Astrocyte of the hippocampus (primary cell): ENCODE measurements around the gene GPR137.
A peak's percentile ranks its signal among the peaks of the same experiment; 100 is the strongest.

ENCODE experiments used
- DNase-seq: peaks from one replicate; pipeline ENCODE4 v3.0.0; 2011; ENCODE audit warnings: low read depth, low spot score

GPR137 gene

DNA sequence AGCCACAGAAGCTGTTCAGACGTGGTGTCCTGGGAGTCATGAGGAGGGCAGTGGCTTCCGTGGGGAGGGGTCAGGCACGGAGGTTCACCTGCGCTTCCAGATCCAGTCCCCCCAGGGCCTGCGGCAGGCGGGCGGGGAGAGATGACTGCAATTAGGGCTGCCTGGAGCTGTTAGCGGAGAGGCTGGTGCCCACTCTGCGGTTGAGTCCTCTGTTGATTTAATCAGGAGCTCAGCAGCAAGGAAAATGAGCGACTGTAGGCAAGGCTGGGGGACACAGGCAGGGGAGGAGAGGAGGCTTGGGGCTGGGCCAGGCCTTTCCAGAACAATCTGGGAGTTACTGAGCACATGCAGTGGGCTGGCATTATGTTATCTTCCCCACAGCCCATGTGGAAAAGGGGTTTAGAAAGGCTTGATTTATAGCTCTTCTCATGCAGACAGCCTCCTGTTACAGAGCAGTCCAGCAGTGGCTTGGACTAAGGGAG, 21.2 kb upstream of the GPR137 start:
- no peak for DNase-seq

DNA sequence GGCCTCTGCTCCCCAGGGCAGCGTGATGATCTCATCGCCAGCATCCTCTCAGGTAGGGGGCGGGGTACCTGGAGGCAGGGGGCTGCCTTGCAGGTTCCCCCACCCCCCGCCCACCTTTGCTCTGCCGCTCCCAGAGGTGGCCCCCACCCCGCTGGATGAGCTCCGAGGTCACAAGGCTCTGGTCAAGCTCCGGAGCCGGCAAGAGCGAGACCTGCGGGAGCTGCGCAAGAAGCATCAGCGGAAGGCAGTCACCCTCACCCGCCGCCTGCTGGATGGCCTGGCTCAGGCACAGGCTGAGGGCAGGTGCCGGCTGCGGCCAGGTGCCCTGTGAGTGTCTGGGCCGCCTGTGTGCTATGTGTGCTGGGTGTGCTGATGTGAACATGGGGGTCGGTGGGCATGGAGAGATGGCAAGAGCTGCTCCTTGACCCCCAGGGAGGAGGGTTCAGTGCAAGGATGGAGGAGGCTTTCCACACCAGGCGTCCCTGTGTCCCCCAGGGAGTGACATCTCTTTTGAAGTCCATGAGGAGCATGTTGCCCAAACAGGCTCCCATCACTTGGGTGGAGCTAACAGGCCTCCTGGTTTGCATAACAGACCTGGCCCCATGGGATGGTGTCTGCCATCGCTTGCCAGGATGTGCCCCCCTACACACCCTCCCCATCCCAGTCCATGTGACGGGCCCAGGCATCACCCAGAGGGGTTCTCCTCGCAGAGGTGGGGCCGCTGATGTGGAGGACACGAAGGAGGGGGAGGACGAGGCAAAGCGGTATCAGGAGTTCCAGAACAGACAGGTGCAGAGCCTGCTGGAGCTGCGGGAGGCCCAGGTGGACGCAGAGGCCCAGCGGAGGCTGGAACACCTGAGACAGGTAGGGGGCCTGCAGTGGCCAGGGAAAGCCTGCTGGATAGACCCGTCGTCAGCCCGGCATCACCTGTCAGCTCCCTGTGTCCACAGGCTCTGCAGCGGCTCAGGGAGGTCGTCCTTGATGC, 20.2 kb upstream of the GPR137 start:
- DNase-seq: no peak

DNA sequence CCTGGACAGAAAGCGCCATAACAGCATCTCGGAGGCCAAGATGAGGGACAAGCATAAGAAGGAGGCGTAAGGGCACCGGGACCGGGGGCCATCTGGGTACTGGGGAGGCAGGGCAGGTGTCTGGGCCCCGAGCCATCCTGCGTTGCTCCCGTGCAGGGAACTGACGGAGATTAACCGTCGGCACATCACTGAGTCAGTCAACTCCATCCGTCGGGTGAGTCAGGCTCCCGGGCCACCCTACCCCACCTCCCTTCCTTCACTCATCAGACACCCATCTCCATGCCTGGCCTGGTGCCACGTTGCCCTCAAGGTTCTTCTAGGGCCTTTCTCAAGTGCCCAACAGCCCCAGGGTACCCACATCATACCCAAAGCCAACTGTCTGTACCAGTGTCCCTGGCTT, 19.3 kb upstream of the GPR137 start:
- DNase-seq: no peak

DNA sequence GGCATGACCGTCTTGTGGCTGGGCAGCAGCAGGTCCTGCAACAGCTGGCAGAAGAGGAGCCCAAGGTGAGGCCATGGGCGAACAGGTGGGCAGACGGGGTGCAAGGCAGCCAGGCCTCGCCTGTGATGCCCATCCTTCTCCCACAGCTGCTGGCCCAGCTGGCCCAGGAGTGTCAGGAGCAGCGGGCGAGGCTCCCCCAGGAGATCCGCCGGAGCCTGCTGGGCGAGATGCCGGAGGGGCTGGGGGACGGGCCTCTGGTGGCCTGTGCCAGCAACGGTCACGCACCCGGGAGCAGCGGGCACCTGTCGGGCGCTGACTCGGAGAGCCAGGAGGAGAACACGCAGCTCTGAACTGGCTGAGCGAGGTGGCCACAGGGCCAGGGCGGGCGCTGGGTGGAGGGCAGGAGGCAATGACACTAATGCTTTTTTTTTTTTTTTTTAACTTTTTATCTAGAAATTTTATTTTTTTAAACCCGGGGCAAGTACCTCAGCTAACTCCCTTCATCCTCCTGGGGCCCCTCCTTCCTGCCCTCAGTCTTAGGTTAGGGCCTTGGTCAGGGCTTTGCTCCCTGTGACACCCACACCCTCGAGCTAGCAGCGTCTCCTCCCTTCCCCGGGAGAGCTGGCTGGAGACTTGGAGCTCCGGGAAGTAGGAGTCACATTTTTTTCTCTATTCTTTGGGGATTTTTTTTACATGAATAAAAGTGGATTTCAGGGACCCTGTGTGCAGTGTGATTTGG, 18.3 kb upstream of the GPR137 start:
- DNase-seq: no peak

DNA sequence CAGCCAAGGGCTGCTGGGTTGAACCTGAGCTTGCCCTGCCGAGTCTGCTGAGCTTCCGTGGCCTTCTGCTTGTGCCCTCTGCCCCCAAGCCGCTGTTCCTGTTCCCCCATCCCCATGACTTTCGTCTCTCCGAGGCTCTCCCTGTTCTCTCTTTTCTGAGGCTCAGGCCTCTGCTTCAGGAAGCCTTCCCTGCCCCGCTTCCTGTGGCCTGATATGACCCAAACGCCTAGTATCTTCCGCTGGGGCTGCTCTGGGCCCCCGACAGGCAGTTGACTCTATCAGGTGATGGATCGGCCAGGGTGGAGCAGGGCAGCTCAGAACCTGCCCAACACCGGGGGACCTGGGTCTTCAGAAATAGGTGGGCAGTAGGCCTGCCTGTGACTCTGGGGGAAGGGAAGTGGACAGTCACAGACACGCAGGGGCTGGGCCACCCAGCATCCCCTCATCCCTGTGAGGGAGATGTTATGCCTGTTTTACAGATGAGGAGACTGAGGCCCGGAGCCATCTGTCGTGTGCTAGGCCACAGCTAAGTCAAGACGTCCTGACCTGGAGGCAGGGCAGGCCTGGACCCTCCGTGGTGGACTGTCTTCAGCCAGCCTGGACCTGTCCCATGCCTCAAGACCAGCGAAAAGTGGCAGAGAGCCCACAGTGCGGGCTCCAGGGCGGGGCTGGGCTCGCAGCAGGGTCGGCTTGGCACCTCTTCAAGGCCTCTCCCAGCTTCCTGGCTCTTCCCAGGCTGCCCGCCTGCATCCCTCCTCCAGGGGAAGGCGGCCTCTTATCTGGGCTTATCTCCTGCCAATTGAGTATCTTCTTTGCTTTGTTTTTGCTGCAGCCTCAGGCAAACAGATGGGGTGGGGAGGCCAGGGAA, 17.4 kb upstream of the GPR137 start:
- peak; percentile 74 for DNase-seq

DNA sequence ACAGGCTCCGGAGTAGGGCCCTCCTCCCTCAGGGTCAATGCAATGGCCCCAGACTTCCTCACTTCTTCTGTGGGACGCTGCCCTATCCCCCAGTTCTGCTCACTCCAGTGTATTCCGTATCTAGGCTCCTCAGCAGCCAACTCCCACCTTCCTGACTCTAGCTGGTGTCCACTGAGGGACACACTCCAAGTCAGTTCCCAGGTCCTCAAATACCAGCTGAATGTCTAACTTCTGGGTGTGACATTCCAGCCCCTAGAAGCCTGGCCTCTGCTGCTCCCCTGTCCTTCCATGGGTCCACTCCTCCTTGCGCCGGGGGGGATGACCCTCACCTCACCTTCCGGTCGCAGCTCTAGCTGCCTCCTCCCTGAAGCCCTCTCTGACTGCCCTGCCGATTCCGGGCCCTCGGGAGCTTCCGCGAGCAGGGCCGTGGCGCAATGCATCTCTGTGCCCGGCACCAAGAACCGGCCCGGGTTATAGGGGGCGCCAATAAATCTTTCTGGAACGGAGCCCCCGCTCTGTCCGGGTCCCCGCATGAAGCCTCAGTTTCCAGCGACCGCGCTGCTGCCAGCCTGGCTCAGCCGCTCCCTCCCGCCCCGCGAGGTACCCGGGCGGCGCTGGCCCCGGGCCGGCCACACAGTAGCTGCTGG, 16.6 kb upstream of the GPR137 start:
- DNase-seq: peak; percentile 58

DNA sequence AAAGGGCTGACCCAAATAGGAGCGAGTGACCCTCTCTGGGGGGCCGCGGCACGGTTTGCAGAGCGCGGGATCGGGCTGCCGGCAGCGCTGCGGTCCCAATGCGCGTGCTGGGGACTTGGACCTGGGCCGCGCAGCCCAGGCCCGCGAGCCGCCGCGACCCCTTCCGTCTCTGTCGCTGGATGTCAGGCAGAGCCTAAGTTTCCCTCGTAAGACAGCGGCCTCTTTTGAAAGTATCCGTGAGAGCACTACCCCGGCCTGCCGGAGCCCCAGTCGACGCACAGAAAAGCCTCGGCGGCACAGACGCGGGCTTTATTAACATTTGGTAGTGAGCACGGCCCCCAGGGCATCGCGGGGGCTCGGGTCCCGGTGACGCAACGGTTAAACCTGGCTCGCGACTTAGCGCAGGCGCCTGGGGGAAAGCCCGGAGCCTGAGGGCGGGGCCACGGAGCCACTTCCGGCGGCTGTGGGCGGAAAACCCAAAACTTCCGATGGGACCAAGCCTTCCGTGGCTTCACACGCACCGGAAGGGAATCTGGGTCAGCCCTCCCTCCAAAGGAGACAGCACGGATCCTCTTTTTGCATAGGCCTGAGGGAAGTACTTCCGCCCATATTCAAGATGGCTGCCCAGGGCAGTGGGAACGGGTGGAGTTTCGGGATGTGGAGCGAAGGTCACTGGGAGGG, 16.0 kb upstream of the GPR137 start:
- DNase-seq: peak; percentile 100

DNA sequence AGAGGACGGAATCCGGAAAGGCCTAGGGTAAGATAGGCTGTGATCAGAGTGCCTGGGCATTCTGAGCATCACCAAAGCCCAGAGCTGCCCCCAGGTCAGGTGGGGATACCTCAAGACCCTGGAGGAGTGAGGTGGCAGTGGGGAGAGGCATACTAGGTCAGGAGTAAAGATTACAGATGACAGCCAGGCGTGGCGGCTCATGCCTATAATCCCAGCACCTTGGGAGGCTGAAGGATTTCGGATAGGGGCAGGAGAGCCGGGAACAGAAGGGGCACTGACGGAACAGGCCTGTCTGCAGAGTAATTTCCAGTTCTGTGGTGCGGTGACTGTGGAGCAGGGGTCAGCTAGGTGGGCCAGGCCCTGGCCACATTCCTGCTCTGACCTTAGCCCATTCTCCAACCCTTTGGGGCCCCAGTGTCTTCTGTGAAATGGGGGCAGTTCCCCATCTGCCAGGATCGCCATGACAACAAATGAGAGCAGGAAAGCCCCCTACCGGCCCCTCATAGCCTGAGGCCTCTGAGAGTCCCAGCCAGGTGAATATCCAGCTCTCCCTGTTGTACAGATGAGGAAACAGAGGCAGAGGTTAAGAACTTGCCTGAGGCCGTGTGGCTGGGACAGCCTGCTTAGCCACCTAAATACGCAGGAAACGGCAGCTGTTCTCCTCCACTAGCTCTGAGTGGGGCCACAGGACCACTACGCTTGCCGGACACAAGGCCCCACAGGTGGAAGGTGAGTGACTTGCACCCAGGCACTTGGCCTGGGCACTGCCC, 10.4 kb upstream of the GPR137 start:
- DNase-seq: no peak

DNA sequence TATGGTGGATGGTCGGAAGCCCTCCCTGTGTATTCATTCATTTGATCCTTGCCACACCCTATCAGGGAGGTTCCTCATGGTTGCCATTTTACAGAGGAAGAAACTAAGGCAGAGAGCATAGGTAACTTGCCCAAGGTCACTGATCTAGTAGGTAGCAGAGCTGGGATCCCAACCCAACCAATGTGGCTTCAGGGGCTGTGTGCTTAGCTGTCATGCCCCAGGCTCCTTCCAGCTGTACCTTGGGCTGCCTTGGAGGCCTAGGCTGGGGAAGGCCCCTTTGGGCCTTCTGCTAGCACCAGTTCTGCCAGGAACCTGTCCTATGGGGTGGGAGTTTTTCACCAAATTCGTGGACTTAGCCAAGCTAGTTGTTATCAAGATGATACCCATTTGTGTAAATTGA, 9.8 kb upstream of the GPR137 start:
- DNase-seq: no peak

DNA sequence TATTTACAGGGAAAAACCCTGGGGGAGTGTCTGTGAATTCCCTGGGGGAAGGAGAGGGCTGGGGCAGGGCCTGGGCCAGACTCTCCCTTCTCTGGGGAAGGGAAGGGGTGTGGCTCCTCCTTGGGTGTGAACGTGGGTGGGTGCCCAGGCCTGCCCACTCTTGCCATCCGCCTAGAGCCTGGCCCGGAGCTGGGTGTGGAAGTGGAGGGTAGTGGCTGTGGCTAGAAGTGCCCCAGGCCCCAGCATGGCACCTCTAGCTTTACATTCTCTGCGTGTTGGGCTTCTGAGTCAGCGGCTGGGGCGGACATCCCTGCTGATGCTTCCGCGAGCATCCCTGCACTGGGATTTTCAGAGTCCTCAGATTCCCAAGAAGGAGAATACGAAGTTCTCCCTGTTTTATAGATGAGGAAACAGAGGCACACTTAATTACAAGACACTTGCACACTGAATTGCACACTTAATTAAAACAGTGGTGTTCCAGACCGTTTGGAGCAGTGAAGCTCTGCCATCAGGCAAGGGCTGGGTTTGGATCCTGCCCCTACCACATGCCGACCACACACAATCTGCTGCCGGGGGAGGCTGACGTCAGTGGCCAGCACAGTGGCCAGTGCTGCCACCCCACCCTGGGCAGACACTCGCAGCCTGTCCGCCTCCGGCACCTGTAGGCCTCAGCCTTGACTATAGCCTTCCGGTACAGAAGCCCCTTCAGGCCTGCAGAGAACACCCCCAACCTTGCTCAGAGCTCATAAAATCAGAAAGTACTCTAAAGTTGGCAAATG, 8.8 kb upstream of the GPR137 start:
- DNase-seq: no peak

DNA sequence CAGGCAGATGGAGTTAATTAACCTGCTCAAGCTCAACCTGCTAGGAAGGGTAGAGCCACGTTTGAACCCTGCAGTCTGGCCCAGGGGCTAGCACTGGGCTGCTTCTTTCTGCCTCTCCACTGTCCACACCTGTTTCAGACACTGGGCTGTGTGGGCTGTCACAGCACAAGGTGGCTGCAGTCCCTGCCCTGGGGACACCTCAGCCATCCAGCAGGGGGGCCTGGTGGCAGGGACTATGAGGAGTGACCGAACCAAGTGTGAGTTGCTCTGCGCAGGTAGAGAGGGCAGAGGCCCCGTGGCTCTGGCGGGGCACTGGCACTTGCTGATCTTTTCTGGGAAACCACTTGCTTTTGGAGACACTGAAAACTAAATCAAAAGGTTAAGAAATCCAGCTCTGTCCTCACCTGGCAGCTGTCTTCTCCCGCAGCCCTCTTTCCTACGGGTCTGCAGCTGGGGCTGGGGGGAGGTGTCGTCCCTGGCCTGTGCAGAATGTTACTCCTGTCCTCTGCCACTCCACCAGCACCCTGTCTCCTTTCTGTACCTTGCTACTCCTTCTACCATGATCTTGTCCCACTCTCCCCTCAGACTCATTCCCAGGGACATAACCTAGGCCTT, 7.0 kb upstream of the GPR137 start:
- no peak for DNase-seq

DNA sequence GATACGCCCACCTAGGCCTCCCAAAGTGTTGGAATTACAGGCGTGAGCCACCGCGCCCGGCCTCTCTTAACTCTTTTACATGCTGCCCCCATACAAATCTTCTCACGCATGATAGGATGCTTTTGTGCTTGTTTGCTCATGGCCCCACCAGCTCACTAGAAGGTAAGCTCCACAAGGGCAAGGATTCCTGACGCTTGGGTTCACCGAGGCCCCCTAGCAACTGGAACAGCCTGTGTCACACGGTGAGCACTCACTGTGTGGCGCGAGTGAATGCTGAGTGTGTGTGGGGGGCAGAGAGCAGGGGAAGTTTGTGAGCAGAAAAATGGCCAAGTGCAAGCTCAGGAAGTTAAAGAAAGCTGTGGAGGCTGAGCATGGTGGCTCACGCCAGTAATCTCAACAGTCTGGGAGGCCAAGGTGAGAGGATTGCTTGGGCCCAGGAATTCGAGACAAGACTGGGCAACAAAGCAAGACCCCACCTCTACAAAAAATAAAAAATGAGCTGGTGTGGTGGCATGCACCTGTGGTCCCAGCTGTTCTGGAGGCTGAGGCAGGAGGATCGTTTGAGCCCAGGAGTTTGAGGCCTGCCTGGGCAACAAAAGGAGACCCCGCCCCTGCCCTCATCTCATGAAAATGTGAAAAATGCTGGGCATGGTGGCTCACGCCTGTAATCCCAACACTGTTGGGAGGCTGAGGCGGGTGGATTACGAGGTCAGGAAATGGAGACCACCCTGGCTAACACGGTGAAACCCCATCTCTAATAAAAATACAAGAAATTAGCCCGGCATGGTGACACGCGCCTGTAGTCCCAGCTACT, 3.5 kb upstream of the GPR137 start:
- DNase-seq: no peak

DNA sequence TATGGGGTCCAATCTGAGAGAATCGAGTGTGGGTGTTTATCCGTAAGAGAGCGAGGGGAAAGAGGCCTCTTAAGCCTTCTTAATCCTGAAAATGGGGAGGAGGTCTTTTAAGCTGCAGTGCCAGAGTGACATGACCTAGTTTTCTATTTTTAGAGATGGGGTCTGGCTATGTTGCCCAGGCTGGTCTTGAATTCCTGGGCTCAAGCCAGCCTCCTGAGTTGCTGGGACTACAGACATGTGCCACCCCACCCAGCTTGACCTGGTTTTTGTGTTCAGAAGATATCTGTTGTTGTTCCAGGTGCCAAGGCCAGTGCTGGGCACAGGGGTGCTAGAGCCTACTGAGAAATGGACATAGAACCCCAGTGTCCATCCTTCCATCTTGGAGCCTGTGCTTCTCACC, 2.6 kb upstream of the GPR137 start:
- no peak for DNase-seq

DNA sequence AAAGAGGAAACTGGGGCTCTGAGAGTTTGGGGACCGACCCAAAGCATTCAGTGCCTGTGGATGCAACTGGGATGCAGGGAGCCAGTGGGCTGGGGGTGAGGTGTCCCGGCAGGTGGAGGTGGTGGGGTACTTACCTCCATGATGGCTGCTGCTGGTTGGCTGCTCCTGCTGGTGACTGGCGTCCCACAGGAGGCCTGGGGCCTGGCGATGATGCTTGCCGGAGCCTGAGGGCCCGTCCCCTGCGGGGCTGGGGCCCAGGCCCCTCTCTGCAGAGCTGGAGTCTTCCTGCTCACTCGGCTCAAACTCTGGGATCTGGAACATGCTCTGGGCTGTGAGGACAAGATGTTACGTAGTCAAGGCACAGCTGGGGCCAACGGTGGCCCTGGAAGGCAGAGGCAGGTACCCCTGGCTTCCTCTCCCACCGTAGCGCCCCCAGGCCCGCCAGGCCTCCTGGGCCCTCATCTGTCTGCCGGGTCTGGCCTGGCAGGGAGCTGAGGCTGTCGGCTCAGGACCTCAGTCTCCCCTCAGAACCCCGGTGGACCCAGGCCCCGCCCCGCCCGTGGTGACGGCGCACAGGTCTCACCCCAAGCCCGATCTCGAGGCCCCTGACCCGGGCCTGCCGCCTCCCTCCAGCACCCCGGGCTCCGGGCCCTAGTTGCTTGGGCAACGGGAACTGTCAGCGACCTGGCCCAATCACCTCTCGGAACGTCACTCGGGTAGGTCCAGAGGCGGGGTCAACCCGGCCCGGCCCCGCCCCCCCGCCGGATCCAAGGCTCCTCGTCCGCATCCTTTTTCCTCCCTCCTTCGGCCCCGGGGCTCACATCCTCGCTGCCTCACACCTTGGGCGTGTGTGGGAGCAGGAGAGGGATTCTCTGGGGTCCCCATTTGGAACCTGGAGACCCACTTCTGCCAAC, 1.3 kb upstream of the GPR137 start, which contains the start of gene BAD:
Gene BAD (minus strand): TSS at position 618 of the 914 bp plus-strand sequence. CDS start 297 bp downstream, at position 321.
- peak; percentile 97 for DNase-seq

DNA sequence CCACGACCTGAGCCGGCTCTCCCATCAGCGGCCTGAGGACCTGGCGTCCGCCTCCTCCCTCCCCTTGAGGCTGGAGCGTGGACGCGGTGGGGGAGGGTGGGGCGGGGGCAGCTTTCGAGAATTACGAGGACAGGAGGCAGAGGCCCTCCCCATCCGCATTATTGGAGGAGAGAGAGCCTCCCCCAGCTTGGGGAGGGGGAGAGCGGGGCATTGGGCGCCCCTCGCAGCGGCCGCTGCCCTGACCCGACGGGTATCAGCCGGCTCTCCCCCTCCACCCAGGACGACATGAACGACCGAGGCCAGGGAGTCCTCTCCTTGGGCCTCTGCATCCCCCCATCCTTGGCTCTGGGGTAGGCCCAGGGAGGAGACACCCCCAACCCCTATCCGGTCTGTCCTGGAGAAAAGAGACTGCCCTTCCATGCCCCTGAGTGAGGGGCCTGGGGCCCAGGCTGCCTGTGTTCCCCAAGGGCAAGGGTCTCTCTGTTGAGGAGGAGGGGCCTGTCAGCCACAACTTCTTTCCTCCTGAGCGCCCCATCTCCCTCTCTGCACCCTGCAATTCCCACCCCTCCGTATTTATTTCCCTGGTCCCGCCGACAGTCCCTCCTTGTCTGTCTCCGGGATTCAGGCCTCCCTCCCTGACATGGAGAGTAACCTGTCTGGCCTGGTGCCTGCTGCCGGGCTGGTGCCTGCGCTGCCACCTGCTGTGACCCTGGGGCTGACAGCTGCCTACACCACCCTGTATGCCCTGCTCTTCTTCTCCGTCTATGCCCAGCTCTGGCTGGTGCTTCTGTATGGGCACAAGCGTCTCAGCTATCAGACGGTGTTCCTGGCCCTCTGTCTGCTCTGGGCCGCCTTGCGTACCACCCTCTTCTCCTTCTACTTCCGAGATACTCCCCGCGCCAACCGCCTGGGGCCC, 495 bp downstream of the GPR137 start:
- DNase-seq: no peak

DNA sequence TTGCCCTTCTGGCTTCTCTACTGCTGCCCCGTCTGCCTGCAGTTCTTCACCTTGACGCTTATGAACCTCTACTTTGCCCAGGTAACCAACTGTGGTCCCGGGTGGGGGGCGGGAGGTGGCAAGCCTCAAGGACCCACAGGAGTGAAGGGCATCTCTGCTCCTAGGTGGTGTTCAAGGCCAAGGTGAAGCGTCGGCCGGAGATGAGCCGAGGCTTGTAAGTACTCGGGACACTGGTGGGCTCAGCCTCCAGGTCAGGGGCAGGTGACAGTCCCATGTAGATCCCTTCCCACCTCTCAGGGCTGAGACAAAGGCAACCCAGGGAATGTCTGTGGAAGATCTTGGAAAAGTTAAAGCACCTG, 1.1 kb downstream of the GPR137 start:
- no peak for DNase-seq
